Activated CD8-positive, alpha-beta memory T cell treated with anti-CD3 and anti-CD28 coated beads, Interleukin-2, amount 50 U/mL, for 4 hours (primary cell): ENCODE data around the gene NASP.
"Not testable (repeated sequence)": the region's sequence is repeated elsewhere in the genome, so short reads cannot be mapped to it uniquely, and the experiment has no call there.

ENCODE experiments used
- DNase-seq: peaks from one replicate; pipeline ENCODE4 v3.0.0-alpha.2; 2020

Gene NASP

GRCh38 chr1:45569962-45570581 lies 13.8 kb upstream of the NASP start:
- peak; percentile 69 for DNase-seq

- DNase-seq = no peak
Observed at GRCh38 chr1:45570631-45571030, 13.2 kb upstream of the NASP start.

GRCh38 chr1:45573231-45573804 lies 10.5 kb upstream of the NASP start:
- DNase-seq = no peak

GRCh38 chr1:45574105-45574626 lies 9.7 kb upstream of the NASP start:
- DNase-seq = no peak

GRCh38 chr1:45583264-45583665 lies 576 bp upstream of the NASP start:
- DNase-seq = peak; percentile 92

GRCh38 chr1:45584351-45585109 lies 689 bp downstream of the NASP start:
- DNase-seq = peak; percentile 84

- no peak for DNase-seq
Observed at GRCh38 chr1:45585110-45585426, 1.2 kb downstream of the NASP start.

- no peak for DNase-seq
Observed at GRCh38 chr1:45585496-45586075, 1.7 kb downstream of the NASP start.

- no peak for DNase-seq
Observed at GRCh38 chr1:45586769-45587168, 2.9 kb downstream of the NASP start.

GRCh38 chr1:45589861-45590260 lies 6.0 kb downstream of the NASP start:
- DNase-seq = no peak

- DNase-seq = no peak
Observed at GRCh38 chr1:45594412-45594811, 10.6 kb downstream of the NASP start.

GRCh38 chr1:45596765-45597164 lies 12.9 kb downstream of the NASP start:
- not testable (repeated sequence) for DNase-seq

- no peak for DNase-seq
Observed at GRCh38 chr1:45604239-45604638, 20.4 kb downstream of the NASP start.

GRCh38 chr1:45607404-45608074 lies 23.7 kb downstream of the NASP start:
- DNase-seq = no peak

- no peak for DNase-seq
Observed at GRCh38 chr1:45608175-45609156, 24.6 kb downstream of the NASP start.

GRCh38 chr1:45610589-45611226 lies 26.9 kb downstream of the NASP start:
- no peak for DNase-seq

GRCh38 chr1:45612941-45613579 lies 29.2 kb downstream of the NASP start:
- DNase-seq = no peak

- DNase-seq = no peak
Observed at GRCh38 chr1:45615885-45616284, 32.0 kb downstream of the NASP start.

GRCh38 chr1:45617618-45618017 lies 33.8 kb downstream of the NASP start:
- DNase-seq = no peak

GRCh38 chr1:45619149-45619921 lies 35.5 kb downstream of the NASP start:
- no peak for DNase-seq
